PFSK-1 (cell line): ENCODE measurements around the gene KIRREL3.

Source experiments
- FOXP2 ChIP-seq: optimal IDR thresholded peaks from 2 replicates; pipeline ENCODE3; 2011; ENCODE audit warnings: borderline replicate concordance, control low read depth, inconsistent platforms; ENCODE audit not compliant: insufficient read depth; ENCODE audit errors: extremely low read length, extremely low read depth
- POLR2AphosphoS5 ChIP-seq: IDR thresholded peaks from 2 replicates; pipeline ENCODE4 v1.6.1; 2012; ENCODE audit warnings: low read depth, mild to moderate bottlenecking, control low read depth, low read length, moderate library complexity
- REST ChIP-seq, 2 experiments: IDR thresholded peaks; 2 replicates each; pipeline versions ENCODE4 v1.6.1 to v1.8.0; 2011 to 2012; ENCODE audit warnings: low read depth in 2 of 2, low read length in 2 of 2, control low read depth in 1 of 2, inconsistent platforms in 1 of 2, mild to moderate bottlenecking in 1 of 2, moderate library complexity in 1 of 2; ENCODE audit not compliant: insufficient read depth in 1 of 2
- SIN3A ChIP-seq: IDR thresholded peaks from 2 replicates; pipeline ENCODE4 v1.6.1; 2012; ENCODE audit warnings: mild to moderate bottlenecking, low read length, moderate library complexity, borderline replicate concordance; ENCODE audit not compliant: insufficient read depth
- TAF1 ChIP-seq: IDR thresholded peaks from 2 replicates; pipeline ENCODE4 v1.6.1; 2012; ENCODE audit warnings: low read length, control low read depth, borderline replicate concordance; ENCODE audit not compliant: insufficient read depth

Gene KIRREL3

GRCh38 chr11:126890561-126890960 lies 110.0 kb downstream of the KIRREL3 start:
- TF ChIP-seq TAF1 (no peak), POLR2AphosphoS5 (no peak), SIN3A (no peak), FOXP2 (no peak), REST (IDR thresholded peaks at IDR 0.05; ENCODE audit: insufficient read depth in 1 of 2, low read depth in 2 of 2, low read length in 2 of 2) (no peak)

GRCh38 chr11:126888115-126888712 lies 112.4 kb downstream of the KIRREL3 start:
- TF ChIP-seq TAF1 (no peak), POLR2AphosphoS5 (no peak), FOXP2 (no peak), REST (IDR thresholded peaks at IDR 0.05; ENCODE audit: insufficient read depth in 1 of 2, low read depth in 2 of 2, low read length in 2 of 2) (no peak)

GRCh38 chr11:126886636-126887035 lies 113.9 kb downstream of the KIRREL3 start:
- TF ChIP-seq FOXP2 (no peak), TAF1 (no peak), REST (IDR thresholded peaks at IDR 0.05; ENCODE audit: insufficient read depth in 1 of 2, low read depth in 2 of 2, low read length in 2 of 2) (no peak), SIN3A (no peak), POLR2AphosphoS5 (no peak)

- TF ChIP-seq TAF1 (no peak), SIN3A (no peak), FOXP2 (no peak), REST (IDR thresholded peaks at IDR 0.05; ENCODE audit: insufficient read depth in 1 of 2, low read depth in 2 of 2, low read length in 2 of 2) (no peak), POLR2AphosphoS5 (no peak)
These were observed 114.5 kb downstream of the KIRREL3 start for GRCh38 chr11:126886085-126886484.

- TF ChIP-seq TAF1 (no peak), POLR2AphosphoS5 (no peak), SIN3A (no peak), REST (IDR thresholded peaks at IDR 0.05; ENCODE audit: insufficient read depth in 1 of 2, low read depth in 2 of 2, low read length in 2 of 2) (no peak), FOXP2 (no peak)
These were observed 116.0 kb downstream of the KIRREL3 start for GRCh38 chr11:126884594-126884993.
